NCI-H2196 (cell line): ENCODE data around the gene HSPB6.
A peak's percentile ranks its signal among the peaks of the same experiment; 100 is the strongest.

Source experiments
- DNase-seq: peaks from one replicate; lab custom pipeline; 2025; ENCODE audit not compliant: unreplicated experiment; lab: John Stamatoyannopoulos, UW

Gene HSPB6

DNA sequence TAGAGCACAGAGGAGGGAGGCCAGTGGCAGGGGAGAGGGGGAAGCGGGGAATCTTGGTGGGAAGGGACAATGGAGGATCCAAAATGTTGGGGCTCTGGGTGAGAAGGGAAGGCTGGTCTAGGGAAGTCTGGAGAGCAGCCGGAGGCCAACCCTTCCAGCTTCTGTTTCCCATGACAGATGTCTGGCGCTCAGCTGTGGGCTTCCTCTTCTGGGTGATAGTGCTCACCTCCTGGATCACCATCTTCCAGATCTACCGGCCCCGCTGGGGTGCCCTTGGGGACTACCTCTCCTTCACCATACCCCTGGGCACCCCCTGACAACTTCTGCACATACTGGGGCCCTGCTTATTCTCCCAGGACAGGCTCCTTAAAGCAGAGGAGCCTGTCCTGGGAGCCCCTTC is 10.3 kb downstream of the HSPB6 start:
- DNase-seq = no peak

DNA sequence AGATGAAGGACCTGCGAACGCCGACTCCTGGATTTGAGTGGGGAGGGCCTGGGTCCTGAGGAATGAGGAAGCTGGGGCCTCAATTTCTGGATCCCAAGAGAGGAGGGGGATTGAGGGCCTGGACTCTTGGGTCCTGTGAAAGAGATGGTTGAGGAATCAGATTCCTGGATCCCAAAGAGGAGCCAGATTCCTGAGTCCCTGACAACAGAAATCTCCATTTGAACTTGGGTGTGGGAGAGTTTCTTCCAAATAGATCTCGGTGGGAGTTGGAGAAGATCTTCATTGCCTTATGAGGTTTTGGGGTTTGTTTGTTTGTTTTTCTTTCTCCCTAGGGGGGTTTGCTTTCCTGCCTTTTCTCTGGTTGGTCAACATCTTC is 10.8 kb downstream of the HSPB6 start:
- DNase-seq = no peak

- peak; percentile 100 for DNase-seq
Measured at GRCh38 chr19:35745328-35746086, 11.3 kb downstream of the HSPB6 start, which contains the start of the genes PSENEN and U2AF1L4. Gene PSENEN (plus strand): TSS chr19:35745651. CDS start chr19:35745931, 280 bp downstream. Gene U2AF1L4 (minus strand): TSS chr19:35745418. CDS start chr19:35745391, 27 bp downstream.

DNA sequence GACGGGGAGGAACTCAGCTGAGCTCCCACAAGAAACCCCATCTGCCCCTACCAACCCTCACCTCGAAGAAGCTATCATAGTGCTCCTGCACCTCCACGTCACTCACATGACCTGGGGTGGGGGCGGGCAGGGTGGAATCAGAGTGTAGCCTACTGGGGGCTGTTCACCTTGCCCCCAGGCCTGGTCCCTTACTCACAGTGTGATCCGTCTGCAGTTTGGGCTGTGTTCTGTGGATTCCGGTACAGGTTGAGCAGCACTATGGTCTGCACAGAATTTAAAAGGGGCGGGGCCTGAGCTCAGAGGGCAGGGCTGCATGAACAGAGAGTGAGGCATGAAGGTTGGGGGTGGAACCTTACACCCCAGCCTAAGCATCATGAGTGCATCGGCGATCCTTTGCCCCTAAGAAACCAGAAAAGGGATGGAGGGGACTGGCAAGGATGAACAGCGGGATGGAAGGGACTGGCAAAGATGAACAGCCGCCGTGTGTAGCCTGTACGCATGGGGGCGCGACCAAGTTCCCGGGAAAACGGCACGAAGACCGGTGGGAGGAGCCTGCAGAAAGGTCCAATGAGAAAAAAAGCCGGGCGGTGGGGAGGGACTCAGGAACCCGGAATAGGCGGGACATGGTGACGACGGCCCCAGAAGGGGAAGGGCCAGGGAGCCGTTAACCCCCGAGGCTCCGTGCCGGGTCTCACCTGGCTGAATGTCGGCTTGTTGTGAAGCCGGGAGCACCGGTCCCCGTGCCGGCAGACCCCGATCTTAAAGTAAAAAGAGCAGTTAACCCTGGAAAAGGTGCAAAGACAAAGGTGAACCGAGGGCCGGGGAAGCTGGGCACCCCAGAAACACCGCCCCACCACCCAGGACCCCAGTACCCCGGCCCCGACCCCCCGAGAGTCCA is 12.2 kb downstream of the HSPB6 start:
- peak; percentile 97 for DNase-seq

GRCh38 chr19:35743640-35744429 is 13.0 kb downstream of the HSPB6 start:
- no peak for DNase-seq

GRCh38 chr19:35742121-35742724 is 14.6 kb downstream of the HSPB6 start, which contains the start of gene IGFLR1:
Gene IGFLR1 (minus strand): TSS chr19:35742452. CDS start chr19:35741180, 1,272 bp downstream.
- no peak for DNase-seq

- DNase-seq = no peak
Measured at GRCh38 chr19:35741203-35741515, 15.7 kb downstream of the HSPB6 start.

- peak; percentile 98 for DNase-seq
Measured at GRCh38 chr19:35740423-35741202, 16.2 kb downstream of the HSPB6 start.

GRCh38 chr19:35740108-35740422 is 16.8 kb downstream of the HSPB6 start:
- DNase-seq = no peak

DNA sequence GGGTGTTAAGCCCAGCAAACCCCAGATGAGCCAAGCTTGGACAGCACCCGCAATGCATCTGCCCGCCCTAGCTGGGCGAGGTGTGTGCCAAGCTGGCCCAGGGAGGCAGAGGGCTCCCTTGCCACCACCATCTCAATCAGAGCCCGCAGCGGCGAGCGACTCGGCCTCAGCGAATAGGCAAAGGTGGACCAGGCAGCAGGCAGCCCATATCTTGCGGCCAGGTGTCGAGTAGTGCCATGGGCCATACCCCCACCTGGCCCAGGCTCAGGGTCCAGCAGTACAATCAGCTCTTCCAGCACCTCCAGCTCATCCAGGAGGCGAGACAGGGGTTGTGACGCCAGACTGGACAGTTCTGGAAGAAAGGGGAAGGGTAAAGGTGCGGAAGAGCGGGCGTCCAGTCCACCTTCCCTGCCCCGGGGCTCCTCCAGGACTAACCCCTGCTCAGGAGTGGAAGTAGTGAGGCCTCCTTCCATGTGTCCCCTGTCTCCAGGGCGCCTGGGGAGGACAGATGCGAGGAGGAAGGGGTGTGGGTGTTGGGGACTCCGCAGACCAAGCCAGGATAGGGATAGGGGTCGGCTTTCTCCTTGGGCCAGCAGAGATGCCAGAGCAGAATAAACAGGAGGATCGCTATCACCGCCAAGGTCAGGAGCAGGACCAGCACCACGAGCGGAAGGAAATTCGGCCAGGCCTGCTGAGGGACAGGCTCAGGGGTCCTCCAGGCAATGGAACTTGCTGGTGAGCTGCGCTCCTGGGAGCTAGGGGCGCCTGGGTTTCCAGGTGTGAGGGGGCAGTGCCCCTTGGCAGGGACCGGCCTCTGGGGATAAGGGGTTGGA is 17.3 kb downstream of the HSPB6 start:
- no peak for DNase-seq

DNA sequence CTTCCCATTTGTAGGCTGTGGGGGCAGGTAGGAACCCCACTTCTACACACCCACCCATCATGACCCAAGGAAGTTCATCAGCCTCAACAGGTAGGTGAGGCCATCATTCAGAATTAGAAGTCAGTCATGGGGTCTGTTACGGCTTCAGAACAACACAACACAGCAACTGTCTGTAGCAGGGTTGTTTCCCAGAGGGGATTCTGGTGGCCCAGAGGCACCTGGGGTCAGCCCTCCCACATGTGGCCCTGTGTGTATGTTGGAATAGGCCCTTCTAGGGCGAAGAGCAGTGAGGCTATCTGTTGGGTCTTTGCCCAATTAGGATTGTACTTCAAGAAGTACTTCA is 18.0 kb downstream of the HSPB6 start:
- no peak for DNase-seq

GRCh38 chr19:35738021-35738886 is 18.6 kb downstream of the HSPB6 start:
- no peak for DNase-seq

GRCh38 chr19:35736913-35737886 is 19.6 kb downstream of the HSPB6 start:
- no peak for DNase-seq

GRCh38 chr19:35734889-35735288 is 21.9 kb downstream of the HSPB6 start:
- DNase-seq = no peak

DNA sequence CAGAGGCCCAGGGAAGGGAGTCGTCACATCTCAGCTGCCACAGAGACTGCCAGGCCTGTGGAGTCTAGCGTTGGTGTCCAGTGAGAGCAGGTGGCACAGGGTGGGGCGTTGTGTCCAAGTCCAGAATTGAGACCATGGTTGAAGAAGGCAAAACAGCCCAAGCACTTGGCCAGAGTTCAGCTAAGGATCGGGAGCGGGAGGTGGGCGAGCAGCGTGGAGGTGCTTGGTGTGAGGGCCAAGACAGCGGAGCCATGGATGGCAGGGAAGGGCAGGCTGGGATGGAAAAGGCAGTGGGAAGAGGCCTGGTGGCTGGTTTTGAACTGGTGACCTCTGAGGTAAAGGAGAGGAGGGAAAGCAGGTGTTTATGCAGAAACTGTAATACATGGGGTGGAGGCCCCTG is 22.6 kb downstream of the HSPB6 start:
- DNase-seq = no peak

- DNase-seq = no peak
Measured at GRCh38 chr19:35733180-35734125, 23.4 kb downstream of the HSPB6 start.
